NCI-H774 (cell line): ENCODE results near the gene ZNF555.

ENCODE experiments used
- DNase-seq: peaks from one replicate; lab custom pipeline; 2025; lab: John Stamatoyannopoulos, UW

Gene ZNF555

DNA sequence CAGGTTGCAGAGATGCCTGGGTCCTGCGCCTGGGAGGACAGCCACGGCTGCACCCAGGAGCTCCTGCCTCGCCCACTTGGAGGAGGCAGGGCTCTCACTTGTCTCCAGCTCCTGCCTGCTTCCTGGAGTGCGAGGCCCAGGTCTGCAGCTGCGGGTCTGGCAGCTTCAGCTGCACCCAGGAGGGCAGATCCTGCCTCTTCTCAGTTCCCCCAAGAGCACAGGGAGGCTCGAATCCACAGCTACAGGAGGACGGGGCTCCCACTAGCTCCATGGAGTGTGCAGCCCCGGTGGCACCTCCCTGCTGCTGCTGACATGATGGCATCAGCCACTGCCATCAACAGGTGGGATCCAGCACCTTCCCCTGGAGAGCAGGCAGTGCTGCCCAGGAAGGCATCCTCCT is 17.1 kb upstream of the ZNF555 start:
- no peak for DNase-seq

DNA sequence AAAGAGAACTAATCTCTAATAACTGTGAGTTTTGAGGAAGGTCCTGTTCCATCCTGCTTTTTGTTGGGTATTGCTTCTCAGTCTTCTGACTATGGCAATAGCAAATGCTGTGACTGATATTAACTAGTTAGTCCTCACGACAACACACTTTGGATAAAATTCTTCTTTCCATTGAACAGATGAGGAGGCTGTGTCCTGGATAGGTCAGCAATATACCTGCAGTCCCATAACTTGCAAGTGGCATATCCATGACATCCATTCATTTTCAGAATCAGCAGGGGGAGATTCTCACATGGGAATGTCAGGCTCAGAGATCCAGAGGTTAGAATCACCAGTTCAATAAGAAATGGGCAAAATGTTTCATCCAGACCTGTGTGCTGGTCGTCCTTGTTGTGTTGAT is 14.3 kb upstream of the ZNF555 start:
- no peak for DNase-seq

DNA sequence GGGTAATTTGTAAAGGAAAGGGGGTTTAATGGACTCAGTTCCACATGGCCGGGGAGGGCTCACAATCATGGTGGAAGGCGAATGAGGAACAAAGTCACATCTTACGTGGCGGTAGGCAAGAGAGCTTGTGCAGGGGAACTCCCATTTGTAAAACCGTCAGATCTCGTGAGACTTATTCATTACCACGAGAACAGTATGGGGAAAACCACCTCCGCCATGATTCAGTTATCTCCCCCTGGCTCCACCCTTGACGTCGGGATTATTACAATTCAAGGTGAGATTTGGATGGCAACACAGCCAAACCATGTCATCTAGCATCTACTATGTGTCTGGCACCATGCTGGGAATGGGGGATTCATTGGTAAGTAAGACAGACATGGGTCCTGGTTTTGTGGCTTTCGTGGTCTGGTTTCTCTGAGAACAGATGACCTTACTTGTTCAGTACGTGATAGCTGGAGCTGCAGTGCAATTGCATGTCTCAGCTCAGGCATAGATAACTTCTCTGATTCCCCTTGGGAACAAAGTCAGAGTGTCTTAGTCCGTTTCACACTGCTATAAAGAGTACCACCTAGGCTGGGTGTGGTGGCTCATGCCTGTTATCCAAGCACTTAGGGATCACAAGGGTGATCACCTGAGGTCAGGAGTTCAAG is 13.3 kb upstream of the ZNF555 start:
- no peak for DNase-seq

DNA sequence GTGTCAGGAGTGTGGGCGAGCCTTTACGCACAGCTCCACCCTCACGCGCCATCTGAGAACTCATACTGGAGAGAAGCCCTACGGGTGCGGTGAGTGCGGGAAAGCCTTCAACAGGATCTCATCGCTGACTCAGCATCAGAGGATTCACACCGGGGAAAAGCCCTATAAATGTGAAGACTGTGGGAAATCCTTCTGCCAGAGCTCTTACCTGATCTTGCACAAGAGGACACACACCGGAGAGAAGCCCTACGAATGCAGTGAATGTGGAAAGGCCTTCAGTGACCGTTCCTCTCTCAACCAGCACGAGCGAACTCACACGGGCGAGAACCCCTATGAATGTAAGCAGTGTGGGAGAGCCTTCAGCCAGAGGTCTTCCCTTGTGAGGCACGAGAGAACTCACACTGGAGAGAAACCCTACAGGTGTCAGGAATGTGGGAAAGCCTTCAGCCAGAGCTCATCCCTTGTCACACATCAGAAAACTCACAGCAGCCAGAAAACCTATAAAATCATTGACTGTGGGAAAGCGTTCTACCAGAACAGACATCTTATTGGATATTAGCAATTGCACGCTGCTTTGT is 6.9 kb upstream of the ZNF555 start:
- no peak for DNase-seq

DNA sequence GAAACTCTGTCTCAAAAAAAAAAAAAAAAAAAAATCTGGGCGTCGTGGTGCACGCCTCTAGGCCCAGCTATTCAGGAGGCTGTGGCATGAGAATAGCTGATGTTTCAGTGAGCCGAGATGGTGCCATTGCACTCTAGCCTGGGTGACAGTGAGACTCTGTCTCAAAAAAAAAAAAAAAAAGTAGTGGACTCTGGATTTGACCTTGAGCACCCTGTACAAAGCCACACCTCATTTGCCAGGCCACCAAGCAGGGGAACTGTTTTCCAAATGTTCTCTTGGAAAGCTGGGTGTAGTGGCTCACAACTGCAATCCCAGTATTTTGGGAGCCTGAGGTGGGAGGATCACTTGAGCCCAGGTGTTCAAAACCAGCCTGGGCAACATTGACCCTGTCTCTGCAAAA is 3.8 kb upstream of the ZNF555 start:
- no peak for DNase-seq

DNA sequence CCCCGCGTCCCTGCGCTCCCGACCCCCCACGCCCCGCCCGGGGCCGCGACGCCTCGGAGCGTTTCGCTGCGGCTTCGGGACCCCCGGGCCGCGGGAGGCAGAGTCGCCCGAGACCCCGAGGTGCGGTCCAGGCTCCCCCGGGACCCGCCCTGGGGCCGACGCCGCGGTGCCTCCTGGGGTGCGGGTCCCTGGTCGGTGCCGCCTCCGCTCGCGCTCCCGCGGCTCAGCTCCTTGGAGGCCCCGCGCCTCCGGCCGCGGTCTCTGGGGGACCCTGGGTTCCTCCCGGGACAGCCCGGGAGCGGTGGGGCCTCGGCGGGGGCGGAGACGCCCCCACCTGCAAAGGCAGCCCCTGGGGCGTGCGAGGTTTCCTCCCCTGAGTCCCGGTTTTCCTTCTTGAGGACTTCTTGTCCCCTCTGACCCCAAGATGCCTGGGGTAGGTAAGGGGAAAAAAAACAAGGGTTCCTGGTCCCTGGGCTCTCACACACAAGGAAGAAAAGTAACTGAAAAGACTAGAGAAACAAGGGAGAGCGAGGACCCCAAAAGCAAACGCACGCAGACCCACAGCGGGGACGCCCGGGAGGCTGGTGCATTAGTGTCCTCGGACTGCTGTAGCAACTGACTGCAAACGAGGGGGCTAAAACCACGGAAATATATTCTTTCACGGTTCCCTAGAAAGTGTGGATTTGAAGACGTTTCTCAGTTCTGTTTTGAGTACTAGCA is 740 bp downstream of the ZNF555 start:
- no peak for DNase-seq

DNA sequence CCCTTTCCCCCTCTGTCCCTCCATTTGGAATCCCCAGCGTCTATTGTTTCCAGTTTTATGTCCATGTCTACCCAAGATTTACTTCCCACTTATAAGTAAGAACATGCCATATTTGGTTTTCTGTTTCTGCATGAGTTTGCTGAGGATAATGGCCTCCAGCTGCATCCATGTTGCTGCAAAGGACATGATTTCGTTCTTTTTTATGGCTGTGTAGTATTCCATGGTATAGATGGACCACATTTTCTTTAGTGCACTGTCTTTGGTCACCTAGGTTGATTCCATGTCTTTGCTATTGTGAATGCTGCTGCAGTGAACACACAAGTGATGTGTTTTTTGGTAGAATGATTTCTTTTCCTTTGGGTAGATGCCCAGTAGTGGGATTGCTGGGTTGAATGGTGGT is 3.8 kb downstream of the ZNF555 start:
- DNase-seq = no peak

DNA sequence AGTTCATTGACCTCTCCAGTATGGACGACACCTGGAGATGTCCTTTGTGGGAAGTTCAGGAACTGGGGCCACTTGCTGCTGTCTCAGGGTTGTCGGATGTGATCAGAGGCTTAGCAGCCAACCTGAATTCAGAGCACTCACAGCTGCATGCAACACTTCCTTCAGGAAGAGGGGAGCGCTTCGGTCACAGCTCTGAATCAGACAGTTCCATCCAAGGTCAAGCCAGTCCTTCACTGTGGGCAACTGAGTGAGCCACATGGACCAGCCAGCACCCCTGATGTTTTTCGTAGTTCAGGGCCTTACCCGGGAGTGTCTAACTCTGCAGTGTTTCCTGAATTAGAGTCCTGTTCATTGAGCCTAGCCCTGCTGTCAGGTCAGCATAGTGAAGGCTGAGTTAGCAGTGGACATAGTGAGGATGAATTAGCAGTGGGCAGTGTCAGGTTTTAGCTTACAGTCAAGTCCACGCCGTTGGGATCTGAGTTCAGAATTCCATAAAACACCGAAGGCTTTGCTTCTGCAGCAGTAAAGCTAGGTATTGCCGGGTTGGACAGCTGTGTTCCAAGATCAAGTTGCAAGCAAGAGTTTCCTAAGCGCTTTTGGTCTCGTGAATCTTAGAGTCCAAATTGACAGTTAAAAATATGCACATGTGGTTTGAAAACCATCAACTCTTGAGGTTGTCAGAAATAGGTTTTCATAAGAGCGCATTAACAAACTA is 5.1 kb downstream of the ZNF555 start:
- no peak for DNase-seq

DNA sequence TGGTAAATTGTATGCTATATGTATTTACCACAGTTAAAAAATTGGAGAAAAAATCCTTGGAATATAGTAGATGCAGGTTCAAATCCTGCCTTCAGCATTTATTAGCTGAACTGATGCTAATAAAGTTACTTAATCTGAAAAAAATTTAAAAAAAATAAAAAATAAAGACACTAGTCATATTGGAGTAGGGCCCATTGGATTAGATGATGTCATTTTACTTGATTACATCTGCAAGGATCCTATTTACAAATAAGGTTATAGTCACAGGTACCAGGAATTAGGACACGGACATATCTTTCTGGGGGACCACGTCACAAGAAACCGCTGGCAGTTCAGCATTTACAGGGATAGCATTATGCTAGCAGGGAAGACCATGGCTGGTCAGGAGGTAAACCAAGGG is 6.2 kb downstream of the ZNF555 start:
- no peak for DNase-seq

DNA sequence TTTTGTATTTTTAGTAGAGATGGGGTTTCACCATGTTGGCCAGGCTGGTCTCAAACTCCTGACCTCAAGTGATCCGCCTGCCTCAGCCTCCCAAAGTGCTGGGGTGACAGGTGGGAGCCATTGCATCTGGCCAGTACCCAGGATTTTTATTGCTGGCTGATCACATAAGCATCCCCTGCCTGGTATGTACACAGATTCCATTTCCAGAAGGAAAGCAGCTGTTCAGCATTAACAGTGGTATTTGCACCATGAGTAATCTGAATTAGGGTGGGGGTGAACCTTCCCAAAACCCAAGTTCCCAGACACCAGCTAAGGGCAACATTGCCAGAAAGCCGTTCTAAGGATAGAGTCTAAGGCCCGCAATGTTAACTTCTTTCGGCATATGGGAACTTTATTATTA is 7.3 kb downstream of the ZNF555 start:
- no peak for DNase-seq

DNA sequence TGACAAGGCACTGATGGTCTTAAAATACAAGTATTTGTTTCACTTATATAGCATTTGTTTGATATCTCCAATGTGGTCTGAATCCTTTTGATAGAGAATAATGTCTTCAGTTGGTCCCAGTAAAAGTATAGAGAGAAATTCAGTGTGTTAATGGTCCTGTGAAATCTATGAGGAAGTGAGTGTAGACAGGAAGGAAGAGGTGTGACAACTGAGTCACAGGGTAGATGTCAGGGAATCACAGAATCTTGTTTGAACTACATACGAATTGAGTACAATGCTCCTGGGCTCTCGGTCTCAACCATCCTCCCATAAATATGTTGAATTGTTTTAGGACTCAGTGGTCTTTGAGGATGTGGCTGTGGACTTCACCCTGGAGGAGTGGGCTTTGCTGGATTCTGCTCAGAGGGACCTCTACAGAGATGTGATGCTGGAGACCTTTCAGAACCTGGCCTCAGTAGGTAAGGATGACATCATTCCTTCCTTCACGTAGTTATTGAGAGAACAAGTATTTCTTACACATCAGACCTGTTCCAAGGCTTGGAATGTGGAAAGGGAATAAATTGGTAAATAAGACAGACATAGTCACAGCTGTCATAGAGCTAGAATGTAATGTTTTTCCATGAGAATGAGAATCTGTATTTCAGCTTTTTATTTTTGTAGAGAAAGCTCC is 9.1 kb downstream of the ZNF555 start:
- no peak for DNase-seq

DNA sequence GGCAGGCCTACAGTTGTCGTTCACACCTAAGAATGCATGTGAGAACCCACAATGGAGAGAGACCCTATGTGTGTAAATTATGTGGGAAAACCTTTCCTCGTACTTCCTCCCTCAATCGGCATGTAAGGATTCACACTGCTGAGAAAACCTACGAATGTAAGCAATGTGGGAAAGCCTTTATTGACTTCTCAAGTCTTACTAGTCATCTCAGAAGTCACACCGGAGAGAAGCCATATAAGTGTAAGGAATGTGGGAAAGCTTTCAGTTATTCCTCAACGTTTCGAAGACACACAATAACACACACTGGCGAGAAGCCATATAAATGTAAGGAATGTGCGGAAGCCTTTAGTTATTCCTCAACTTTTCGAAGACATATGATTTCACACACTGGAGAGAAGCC is 11.3 kb downstream of the ZNF555 start:
- DNase-seq = no peak

DNA sequence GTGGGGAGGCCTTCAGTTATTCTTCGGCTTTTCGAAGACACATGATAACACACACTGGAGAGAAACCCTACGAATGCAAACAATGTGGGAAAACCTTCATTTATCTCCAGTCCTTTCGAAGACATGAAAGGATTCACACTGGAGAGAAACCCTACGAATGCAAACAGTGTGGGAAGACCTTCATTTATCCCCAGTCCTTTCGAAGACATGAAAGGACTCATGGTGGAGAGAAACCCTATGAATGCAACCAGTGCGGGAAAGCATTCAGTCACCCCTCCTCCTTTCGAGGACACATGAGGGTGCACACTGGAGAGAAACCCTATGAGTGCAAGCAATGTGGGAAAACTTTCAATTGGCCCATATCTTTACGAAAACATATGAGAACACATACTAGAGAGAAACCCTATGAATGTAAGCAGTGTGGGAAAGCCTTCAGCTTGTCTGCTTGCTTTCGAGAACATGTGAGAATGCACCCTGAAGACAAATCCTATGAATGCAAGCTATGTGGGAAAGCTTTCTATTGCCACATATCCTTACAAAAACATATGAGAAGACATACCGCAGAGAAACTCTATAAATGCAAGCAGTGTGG is 11.8 kb downstream of the ZNF555 start:
- DNase-seq = no peak

DNA sequence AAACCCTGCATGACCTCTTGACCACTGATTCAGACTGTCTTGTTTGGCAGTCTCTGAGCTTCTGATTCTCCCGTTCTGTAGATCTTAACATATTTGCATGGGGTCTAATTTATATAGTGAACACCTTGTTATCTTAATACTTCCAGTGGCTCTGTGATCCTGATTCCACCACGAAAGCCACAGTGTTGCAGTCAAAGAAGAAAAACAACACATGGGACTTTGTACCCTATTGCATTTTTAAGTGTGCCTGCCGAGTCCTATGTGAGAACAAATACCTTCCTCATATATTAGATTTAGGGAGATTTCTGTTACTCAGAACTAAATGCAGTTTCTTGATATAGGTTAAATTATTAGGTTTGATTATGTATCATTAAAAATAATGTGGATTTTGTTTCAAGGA is 13.6 kb downstream of the ZNF555 start:
- DNase-seq = no peak

DNA sequence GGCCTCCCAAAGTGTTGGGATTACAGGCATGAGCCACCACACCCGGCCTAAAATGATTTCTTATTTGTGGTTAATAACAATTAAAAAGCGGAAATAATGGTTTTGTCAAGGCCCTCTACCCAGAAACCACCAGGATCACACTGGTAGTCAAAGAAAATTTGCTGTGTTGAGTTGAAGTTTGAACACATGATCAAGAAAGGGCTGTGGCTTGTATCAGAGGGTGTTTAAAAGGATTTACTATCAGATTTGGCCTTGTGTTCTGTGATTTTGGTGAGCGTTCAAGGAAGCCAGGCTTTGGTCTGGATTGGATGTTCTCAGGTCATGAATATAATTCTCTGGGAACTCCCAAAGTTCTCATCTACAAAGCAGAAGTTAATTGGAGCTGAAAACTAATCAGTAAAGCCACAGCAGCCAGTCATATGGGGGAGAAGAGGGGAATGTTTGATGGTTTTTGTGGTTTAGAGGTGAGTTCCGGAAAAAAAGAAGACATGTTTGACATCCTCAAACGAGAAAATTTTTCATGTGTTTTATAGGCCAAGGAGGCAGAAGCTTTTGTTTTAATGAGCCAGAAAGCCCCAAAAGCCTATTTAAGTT is 15.3 kb downstream of the ZNF555 start:
- no peak for DNase-seq

DNA sequence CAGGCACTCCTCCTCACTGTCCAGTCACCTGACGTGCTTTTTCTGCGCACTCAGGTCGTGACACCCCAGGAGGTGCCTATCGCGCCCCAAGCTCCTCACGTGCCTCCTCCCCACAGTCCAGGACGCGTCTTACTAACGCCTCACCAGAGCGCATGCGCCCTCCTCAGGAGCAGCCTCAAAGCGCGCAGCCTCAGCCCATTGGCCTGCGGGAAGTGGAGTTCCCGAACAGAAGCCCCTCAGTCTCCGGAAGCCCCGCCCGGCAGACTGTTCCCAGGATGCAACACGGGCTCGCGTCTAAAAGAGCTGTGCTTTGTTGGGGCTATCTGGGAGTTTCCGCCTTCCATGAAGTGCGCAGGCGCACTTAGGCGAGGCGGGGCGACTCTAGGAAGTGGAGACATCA is 17.6 kb downstream of the ZNF555 start:
- no peak for DNase-seq

DNA sequence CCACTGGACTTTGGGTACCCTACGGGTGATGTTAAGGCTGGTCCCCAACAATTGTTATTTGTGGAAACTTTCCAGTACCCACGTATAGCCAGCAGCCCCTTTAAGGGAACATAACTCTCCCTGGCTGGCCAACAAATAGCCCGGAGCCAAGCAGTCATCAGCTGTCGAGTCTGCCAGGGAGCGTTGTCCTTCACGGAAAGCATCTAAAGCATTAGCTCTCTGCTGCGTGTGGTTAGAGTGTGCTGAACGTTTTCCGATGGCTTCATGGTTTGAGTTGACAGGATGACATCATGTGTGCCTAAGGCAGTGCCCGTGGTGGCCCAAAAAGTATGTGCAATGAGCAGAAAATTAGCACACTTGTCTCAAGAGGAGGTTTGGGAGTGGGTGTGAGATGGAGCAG is 22.5 kb downstream of the ZNF555 start:
- no peak for DNase-seq

DNA sequence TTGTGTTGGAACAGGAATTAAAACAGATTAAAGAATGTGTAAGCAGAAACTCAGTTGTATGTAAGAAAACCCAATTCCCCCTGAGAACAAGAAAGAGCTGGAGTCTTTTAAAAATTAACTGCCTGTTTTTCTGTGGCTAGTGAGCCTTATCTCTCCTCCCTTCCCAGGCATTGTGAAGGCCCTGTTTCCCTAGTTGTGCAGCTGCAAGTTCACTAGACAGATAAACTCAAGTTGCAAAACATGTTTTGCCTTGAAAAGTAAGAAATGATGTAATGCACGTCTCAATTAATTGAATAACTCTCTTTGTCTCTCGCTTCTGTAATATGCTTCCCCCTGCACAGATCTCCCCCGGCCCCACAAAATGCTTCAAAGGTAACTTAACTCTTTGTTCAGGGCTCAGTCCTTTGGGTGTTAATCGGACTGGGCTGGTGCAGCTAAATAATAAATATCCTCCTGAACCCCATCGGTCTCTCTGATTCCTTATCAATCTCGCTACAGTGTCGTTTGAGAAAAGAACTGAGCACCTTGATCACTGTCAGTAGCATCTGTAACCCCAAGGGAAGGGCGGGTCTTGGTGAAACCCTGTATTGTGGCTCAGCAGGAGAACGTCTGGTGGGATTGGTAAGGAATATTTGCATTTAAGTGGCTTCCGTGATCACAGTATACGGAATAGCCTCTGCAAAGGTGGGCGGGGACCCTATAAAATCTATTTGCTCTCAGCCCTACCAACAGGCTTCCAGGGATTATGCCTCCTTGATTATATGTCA is 24.2 kb downstream of the ZNF555 start:
- no peak for DNase-seq

DNA sequence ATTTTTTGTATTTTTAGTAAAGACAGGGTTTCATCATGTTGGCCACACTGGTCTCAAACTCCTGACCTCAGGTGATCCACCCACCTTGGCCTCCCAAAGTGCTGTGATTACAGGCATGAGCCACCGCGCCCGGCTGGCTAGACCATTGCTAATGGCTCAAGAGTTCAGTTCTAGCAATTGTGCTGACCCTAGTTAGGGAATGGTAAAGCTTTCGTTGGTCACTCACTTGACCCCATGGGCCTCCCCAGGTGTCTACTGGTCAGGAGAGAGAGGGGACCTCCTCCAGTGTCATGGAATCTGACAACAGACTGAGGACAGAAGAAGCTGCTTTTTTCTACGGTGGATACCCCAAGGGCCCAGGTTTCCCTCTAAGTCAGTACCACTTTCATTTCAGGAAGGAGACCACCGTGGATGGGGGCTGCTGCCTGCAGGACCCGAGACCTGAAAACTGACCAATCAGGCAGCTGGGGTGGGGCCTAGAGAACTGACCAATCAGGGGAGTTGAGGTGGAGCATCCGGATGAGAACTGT is 25.3 kb downstream of the ZNF555 start:
- DNase-seq = no peak
